Activated naive CD4-positive, alpha-beta T cell treated with anti-CD3 and anti-CD28 coated beads, Interleukin-2, amount 50 U/mL, for 72 hours (primary cell): Measurements from ENCODE around the gene ARG2. TPM values are rescaled to one million over a fixed set of nuclear protein-coding genes. Genes with fewer than 3 reads are reported as not detected.
"Not testable (repeated sequence)": the region's sequence is repeated elsewhere in the genome, so short reads cannot be mapped to it uniquely, and the experiment has no call there.

ENCODE experiments used
- ATAC-seq, 2 donors: fragments of 150-1000 bp; cut with Tn5 transposase; 2 replicates each; pipeline ENCODE4 v1.10.0; 2021; ENCODE audit warnings: mild to moderate bottlenecking in 2 of 2, moderate library complexity in 2 of 2
- DNase-seq, 2 donors: peaks; one replicate each; pipeline ENCODE4 v3.0.0; 2021 to 2022; ENCODE audit warnings: low spot score in 2 of 2
- H3K27ac Mint-ChIP-seq, 2 donors: one replicate each; pipeline ENCODE4 v1.8.0; 2022; ENCODE audit warnings: mild to moderate bottlenecking in 2 of 2, mixed read lengths in 2 of 2
- H3K36me3 Mint-ChIP-seq, 2 donors: one replicate each; pipeline ENCODE4 v1.8.0; 2022; ENCODE audit warnings: mixed read lengths in 2 of 2
- H3K9me3 Mint-ChIP-seq, 2 donors: one replicate each; pipeline ENCODE4 v1.8.0; 2022; ENCODE audit warnings: mixed read lengths in 2 of 2
- total RNA-seq, 2 donors: library from RNA; stranded (reverse); gene quantifications; one replicate each; pipeline ENCODE4 v1.2.3, GENCODE V29; 2022

Gene ARG2
- total RNA-seq, 2 donors from 2014 or later: 22.4 to 41.5 TPM

DNA sequence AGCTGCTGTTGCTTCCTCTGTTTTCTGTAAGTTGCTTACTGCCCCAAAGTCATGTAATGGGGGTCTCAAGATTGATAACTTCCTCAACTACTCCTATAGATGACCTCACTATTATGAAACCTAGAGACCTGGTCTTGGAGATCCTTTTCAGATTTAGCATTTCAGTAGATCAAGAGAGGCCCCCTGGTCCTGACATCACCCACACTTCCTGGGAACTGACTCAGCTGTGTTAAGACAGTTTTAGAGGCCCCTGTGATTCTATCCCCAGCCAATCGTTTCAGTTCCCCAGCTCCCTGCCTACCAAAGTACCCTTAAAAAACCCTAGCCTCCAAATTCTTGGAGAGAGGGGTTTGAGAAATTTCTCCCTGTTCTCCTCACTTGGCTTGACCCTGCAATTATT is 9.2 kb upstream of the ARG2 start:
- ATAC-seq: peak in 1 of 2 donors; percentile 61
- Mint-ChIP-seq H3K36me3 (no peaks in the 10 kb centered on the region), H3K9me3 (no peaks in the 10 kb centered on the region), H3K27ac (no peak overlapping the region)
- no peak for DNase-seq

DNA sequence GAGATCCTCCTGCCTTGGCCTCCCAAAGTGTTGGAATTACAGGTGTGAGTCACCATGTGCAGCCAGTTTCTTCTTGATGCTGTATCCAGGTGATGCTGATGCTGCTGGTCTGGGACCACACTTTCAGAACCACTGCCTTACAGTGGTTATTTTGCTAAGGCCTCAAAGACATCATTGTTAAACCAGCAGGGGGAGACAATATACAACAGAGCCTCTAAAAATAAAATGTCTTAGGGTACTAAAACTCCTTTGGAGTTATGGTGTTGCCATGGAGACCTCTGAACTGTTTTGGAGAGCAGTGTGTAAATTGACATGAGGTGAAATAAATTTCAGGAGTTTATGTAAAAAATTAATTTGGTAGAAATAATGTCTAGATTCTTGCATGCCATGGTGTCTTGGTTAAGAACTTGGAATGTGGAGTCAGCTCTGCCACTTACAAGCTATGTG is 1.1 kb upstream of the ARG2 start:
- peak; percentile 25 to 50 for ATAC-seq
- Mint-ChIP-seq H3K27ac (peak overlapping the region; percentile 90 to 95), H3K36me3 (peaks cover 0 to 18% of the 10 kb centered on the region in 2 donors), H3K9me3 (no peaks in the 10 kb centered on the region)
- peak in 1 of 2 donors; percentile 21 for DNase-seq

DNA sequence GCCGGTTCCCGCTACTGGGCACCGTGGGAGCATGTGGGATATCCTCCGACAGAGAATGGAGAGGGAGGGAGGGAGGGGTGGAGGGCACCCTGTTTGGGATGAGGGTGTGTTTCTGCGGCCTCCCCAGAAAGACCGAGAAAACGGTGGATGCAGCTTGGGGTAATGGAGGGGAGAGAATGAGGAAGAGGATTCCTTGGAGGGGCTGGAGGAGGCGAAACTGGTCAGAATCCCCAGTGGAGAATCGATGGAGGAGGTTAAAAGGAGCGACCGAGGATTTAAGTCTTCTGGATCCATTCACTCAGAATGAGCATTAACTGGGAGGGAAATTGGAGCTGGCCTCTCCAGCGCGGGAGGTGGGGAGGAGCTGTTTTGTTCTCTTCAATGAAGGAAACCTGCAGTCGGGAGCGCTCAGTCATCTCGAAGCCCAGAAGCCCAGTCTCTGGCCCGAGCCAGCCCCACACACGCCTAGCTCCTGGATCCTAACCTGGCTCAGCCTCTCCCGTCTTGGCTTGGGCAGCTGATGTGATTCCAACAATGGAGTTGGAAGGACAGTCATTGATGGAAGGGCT is 581 bp downstream of the ARG2 start:
- DNase-seq (no peak), ATAC-seq (no peak)
- peaks cover 0 to 5% of the 10 kb centered on the region in 2 donors for H3K9me3 Mint-ChIP-seq
- peak overlapping the region; percentile 65 to 95 for H3K27ac Mint-ChIP-seq
- H3K36me3 Mint-ChIP-seq: peaks cover 0 to 27% of the 10 kb centered on the region in 2 donors

DNA sequence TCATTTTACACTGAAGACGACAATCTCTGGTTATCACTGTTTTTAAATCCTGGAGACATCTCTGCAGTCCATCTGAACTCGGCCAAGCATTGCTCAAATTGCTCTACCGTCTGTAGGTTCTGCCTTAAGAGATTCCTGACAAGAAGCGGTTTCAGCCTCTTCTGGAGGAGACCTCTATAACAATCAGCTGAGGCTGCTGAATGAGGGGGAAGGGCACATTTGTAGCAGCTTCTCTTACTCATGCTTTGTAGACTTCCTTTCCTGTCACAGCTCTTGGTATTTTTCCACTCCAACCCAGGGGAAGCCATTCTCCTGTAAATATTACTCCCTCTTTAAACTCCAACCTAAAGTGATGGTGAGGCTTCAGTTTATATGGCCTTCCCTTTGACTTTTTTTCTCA is 3.0 kb downstream of the ARG2 start:
- peak overlapping the region; percentile 61 to 87 for H3K27ac Mint-ChIP-seq
- peaks cover 0 to 5% of the 10 kb centered on the region in 2 donors for H3K9me3 Mint-ChIP-seq
- peaks cover 0 to 27% of the 10 kb centered on the region in 2 donors for H3K36me3 Mint-ChIP-seq
- no peak for DNase-seq
- peak; percentile 9 to 17 for ATAC-seq

DNA sequence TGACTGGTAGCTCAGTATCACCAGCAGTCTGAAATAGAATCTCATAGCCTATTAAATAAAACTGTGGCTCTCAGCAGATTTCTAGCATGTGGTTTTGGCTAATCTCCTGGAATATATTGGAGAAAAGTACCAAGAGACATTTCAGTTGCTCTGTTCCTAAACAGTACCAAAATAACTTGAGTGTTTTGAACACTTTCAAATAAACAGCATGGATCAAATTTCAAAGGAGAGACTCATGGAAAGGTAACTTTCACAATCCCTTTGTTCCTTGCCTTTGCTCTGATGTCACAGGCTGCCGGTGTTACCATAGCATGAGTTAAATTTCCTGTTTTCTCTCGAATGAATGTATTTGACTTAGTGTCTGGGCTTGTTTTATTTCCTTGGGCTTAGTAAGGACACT is 3.4 kb downstream of the ARG2 start:
- peak; percentile 7 to 8 for ATAC-seq
- no peak for DNase-seq
- H3K9me3 Mint-ChIP-seq: peaks cover 0 to 5% of the 10 kb centered on the region in 2 donors
- H3K27ac Mint-ChIP-seq: peak overlapping the region; percentile 61 to 87
- H3K36me3 Mint-ChIP-seq: peaks cover 0 to 27% of the 10 kb centered on the region in 2 donors

DNA sequence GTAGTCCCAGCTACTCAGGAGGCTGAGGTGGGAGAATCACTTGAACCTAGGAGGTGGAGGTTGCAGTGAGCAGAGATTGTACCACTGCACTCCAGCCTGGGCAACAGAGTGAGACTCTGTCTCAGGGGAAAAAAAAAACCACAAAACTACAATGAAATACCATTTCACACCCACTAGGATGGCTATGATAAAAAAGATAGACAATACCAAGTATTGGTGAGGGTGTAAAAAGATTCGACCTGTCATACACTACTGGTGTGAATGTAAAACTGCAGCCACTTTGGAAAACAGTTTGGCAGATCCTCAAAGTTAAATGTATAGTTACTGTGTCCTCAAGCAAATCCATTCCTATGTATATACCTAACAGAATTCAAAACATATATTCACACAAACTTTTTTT is 6.4 kb downstream of the ARG2 start:
- not testable (repeated sequence) for ATAC-seq, H3K27ac Mint-ChIP-seq, H3K9me3 Mint-ChIP-seq, DNase-seq
- peaks cover 0 to 13% of the 10 kb centered on the region in 2 donors for H3K36me3 Mint-ChIP-seq

DNA sequence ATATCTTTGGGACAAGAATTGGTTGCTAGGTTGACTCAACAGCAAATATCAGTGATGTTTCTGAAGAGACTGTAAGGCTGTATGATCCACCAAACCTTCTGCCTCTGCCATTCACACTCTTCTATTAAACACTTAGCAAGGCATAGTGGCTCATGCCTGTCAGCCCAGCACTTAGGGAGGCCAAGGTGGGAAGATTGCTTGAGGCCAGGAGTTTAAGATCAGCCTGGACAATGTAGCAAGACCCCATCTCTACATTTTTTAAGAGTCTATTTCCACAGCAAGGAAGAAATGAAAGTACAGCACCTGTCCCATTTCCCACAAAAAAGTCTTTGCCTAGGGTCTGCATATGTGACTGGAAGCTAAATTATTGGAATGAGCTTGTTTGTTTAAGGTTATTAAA is 7.8 kb downstream of the ARG2 start:
- Mint-ChIP-seq H3K9me3 (peaks cover 0 to 5% of the 10 kb centered on the region in 2 donors), H3K36me3 (peaks cover 0 to 10% of the 10 kb centered on the region in 2 donors), H3K27ac (no peak overlapping the region)
- DNase-seq: no peak
- no peak for ATAC-seq

DNA sequence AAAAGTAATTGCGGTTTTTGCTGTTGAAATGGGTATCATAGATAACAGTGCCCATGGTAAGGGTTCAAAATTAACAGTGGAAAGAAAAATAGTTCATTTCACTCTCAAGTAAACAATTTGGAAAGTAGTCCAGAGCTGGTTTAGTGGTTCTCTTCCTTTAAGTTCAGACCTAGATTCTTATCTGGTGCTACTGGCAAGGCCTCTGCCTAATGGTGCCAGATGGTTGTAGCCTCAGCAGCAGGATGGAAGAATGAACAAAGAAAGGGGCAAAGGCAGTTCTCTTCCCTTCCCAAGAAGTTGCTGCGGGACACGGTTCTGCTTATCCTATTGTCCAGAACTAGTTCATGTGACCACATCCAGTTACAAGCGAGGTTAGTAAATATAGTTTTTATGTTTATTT is 10.5 kb downstream of the ARG2 start:
- H3K9me3 Mint-ChIP-seq: no peaks in the 10 kb centered on the region
- no peak overlapping the region for H3K27ac Mint-ChIP-seq
- DNase-seq (no peak), ATAC-seq (no peak)
- no peaks in the 10 kb centered on the region for H3K36me3 Mint-ChIP-seq

DNA sequence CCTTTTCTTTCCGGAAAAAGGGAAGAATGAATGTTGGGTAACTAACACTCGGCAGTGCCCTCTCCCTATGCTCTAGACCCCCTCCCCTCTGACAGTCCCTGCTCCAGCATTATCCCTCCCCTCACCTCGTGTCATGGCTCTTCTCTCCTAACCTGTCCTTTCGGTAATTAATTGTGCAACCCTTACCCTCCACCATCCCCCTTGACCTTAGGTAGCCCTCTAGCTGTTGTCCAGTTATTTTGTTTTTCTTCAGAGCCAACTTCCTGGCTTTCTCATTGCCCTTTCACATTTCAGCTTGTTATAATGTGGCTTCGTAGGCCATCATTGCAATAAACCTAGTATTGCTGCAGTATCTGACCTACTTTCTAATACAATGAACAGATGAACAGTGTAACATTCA is 11.2 kb downstream of the ARG2 start:
- H3K36me3 Mint-ChIP-seq: no peaks in the 10 kb centered on the region
- no peak for DNase-seq
- no peaks in the 10 kb centered on the region for H3K9me3 Mint-ChIP-seq
- no peak overlapping the region for H3K27ac Mint-ChIP-seq
- no peak for ATAC-seq

DNA sequence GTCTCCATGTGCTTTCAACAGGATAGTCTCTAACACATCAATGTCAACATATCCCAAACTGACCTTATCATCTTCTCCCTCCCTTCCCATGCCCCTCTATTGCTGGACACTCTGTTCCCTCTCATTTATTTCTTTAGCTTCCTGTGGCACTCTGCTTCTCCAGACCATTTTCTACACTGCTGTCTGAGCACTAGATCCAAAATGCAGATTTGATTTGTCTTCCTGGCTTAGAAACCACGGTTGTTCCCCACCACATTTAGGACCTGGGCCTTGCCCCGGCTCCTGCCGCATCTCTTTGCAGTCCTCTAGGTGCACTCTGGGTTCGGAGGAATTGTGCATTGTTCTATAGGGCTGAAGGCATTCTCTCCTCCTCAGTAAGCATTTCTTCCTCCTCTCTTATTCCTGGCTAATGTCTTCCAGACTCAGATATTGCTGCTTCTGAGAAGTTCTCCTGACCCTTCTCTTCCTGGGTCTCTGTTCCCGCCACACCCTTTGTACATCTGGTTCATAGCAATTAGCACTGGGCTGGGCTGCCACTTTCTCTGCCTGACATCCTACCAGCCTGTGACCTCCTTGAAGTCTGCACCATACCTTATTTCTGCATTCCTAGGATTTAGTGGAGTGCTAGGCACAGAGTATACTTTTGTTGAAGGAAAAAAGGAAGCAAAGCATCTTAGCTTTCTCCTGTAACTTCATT is 13.9 kb downstream of the ARG2 start:
- Mint-ChIP-seq H3K9me3 (no peaks in the 10 kb centered on the region), H3K36me3 (no peaks in the 10 kb centered on the region), H3K27ac (peak overlapping the region in 1 of 2 donors; percentile 93)
- ATAC-seq (no peak), DNase-seq (no peak)

DNA sequence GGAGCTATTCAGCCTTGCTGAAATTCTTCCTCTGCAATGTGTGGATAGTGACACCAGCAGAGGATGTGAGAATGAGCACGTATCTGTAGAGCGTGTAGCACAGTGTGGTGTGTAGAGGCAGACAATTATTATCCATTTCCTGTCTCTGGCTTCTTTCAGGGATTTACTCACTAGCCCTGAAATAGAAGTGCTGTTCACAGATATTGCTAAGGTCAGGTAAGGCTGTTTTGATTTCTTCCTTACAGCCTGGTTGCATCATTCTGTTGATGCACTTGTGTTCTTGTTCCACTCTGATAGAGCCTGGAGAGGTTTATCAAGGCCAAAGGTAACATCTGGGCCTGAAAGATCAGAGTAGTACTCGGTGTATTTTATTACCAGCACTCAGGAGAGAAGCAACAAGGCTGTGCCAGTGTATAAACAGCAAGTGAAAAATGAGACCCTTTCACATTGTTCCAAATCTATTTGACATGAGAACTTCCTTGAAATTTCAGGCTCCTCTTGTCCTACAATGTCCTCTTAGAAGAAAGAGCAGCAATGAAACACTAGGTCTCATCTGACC is 16.7 kb downstream of the ARG2 start:
- Mint-ChIP-seq H3K9me3 (no peaks in the 10 kb centered on the region), H3K36me3 (no peaks in the 10 kb centered on the region), H3K27ac (peak overlapping the region in 1 of 2 donors; percentile 68)
- peak; percentile 52 to 93 for ATAC-seq
- DNase-seq: no peak

DNA sequence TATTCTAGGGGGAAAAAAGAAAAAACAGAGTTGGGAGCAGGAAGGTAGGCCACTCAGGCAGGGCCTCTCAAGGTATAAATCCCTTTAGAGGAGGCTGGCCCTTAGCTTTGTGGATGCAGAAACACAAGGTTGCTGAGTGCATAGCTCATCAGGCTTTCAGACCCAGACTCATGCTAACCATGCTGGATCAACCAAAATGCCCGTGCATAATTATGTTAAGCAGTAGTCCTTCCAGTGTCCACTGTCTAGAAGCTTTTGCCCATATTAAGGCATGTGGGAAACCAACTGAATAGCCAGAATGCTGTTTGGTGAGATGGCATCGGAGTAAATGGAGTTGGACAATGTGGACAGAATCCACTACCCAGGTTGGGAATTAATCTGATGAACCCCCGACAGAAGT is 18.9 kb downstream of the ARG2 start:
- peaks cover 0 to 7% of the 10 kb centered on the region in 2 donors for H3K36me3 Mint-ChIP-seq
- no peak overlapping the region for H3K27ac Mint-ChIP-seq
- DNase-seq: no peak
- ATAC-seq: no peak
- no peaks in the 10 kb centered on the region for H3K9me3 Mint-ChIP-seq

DNA sequence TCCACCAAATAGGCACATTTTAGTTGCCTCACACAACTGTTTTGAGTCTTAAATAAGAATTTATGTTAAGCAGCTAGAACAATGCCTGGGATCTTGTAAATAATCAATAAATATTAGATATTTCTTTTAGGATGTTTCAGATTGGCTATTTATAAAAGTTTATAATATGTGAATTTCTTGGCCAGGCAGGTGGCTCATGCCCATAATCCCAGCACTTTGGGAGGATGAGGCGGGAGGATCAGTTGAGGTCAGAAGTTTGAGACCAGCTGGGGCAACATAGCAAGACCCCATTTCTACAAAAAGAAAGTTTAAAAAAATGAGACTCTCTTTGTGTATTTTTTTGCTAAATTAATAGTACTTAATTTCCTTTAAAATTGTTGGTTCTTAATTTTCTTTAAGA is 21.8 kb downstream of the ARG2 start:
- H3K9me3 Mint-ChIP-seq: no peaks in the 10 kb centered on the region
- no peak overlapping the region for H3K27ac Mint-ChIP-seq
- DNase-seq: no peak
- ATAC-seq: no peak
- H3K36me3 Mint-ChIP-seq: peaks cover 5 to 17% of the 10 kb centered on the region in 2 donors

DNA sequence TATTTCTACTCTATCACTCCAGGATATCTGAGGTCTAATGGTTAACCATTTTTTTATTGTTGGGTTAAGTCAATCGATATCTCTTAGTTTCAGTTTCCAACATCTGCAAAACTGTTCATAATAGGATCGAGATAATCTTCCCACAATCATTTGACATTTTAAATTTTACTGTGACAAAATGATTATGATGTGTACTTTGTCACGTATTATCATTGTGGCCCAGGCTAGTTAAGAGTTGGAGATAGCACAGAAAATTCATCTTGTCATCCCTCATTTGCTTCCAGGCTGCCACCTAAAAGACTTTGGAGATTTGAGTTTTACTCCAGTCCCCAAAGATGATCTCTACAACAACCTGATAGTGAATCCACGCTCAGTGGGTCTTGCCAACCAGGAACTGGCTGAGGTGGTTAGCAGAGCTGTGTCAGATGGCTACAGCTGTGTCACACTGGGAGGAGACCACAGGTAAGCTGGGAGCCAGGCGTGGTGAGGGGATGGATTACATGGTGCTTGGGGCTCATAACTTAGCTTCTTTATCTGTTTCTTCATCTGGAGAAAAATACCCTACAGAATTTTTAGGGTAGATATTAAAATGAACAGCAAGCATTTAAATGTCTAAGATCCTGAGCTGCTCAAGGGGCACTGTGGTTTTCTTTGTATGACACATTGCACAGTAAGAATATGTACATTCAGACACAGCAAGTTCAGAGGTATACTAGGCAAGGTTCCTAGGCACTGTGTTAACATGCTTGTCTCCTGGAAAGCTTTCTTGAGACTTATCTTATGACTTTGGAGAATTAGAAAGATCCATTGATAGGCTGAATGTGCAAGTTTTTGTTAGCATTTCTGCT is 22.4 kb downstream of the ARG2 start:
- Mint-ChIP-seq H3K27ac (peak overlapping the region in 1 of 2 donors; percentile 61), H3K9me3 (no peaks in the 10 kb centered on the region), H3K36me3 (peaks cover 5 to 17% of the 10 kb centered on the region in 2 donors)
- DNase-seq: no peak
- ATAC-seq: peak; percentile 85 to 89

DNA sequence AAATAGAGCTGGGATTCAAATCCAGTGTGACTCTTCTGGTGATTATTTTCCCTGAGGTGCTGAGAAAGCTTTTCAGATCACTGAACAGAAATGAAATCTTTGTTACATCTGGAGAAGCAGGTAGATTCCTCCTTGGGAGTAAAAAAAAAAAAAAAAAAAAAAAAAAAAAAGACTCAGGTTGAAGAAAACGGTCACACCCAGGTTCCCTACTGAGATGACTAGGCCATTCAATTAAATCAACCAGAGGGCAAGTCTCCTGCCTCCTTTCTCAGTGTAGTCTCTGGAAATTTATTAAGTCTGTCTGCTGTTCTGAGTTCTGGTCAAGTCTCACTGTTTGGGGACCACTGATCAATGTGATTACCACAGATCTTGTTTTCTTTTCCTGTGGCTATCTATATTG is 24.0 kb downstream of the ARG2 start:
- H3K36me3 Mint-ChIP-seq: peaks cover 5 to 17% of the 10 kb centered on the region in 2 donors
- H3K9me3 Mint-ChIP-seq: no peaks in the 10 kb centered on the region
- ATAC-seq (no peak), DNase-seq (no peak)
- peak overlapping the region in 1 of 2 donors; percentile 35 for H3K27ac Mint-ChIP-seq

DNA sequence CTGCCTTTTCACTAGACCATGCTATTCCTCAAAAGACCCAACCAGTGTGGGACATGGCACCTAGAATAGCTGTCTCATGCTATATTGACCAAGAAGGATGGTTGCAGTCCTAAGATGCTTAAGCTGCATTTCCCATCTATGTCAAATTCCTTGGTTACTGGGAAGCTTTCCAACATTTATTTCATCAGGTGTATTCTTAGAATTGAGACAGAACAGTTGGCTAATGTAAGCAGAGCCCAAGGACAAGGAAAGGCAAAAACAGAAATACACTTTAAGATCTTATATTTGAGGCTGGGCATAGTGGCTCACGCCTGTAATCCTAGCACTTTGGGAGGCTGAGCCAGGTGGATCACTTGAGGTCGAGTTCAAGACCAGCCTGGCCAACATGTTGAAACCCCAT is 24.7 kb downstream of the ARG2 start:
- H3K27ac Mint-ChIP-seq: peak overlapping the region in 1 of 2 donors; percentile 35
- no peaks in the 10 kb centered on the region for H3K9me3 Mint-ChIP-seq
- ATAC-seq (no peak), DNase-seq (no peak)
- peaks cover 5 to 17% of the 10 kb centered on the region in 2 donors for H3K36me3 Mint-ChIP-seq

DNA sequence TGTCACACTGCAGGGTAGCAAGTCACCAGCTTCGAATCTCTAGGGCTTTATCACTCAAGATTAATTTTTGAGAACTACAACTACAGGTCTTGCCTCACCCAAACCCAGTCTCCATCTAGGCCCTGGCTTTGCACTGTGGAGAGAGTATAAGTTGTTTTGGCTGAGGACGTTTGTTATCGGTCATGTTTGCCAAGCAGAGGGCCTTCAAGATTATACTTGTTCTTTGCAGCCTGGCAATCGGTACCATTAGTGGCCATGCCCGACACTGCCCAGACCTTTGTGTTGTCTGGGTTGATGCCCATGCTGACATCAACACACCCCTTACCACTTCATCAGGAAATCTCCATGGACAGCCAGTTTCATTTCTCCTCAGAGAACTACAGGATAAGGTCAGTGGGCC is 25.7 kb downstream of the ARG2 start:
- Mint-ChIP-seq H3K27ac (no peak overlapping the region), H3K36me3 (peaks cover 5 to 17% of the 10 kb centered on the region in 2 donors), H3K9me3 (no peaks in the 10 kb centered on the region)
- ATAC-seq: no peak
- DNase-seq: no peak
